SHP77 (cell line): Measurements from ENCODE around the gene TAP2.

ENCODE experiments used
- DNase-seq, 2 experiments: peaks; one replicate each; lab custom pipeline; 2025; lab: John Stamatoyannopoulos, UW

The TAP2 gene

DNA sequence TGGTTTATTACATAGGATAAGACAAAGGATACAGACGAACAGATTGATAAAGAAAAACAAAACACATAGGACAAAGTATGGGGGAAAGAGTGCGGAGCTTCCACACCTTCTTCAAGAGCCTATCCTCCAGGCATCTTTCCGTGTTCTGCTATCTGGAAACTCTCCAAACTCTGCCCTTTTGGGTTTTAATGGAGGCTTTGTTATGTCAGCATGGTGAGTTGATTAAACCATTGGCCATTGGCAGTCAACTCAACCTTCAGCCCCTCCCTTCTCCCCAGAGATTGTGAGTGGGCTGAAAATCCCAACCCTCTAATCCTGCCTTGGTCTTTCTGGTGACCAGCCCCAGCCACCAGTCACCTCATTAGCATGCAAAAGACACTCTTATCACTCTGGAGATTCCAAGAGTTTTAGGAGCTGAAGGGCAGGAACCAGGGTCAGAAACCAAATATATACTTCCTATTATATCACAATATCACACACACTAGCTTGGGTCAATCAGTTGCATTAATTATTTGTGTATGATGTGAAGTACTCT lies 45.6 kb downstream of the TAP2 start:
- DNase-seq = no peak

DNA sequence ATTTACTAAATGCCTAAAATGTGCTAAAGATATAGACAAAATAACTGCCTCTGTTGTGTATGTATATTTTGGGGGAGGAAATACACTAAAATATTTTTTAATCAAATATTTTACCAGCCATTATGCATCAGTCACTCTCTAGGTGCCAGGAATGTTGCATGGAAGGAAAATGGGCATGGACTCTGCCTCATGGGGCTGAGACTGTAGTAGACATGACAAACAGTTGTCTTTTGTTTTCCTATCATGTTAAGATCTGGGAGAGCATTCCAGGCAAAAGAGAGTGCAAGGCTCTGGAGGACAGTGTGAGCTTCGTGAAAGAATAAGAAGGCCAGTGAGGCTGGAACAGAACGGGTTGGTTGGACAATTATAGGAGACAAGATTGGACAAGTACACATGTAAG lies 48.2 kb downstream of the TAP2 start:
- DNase-seq = no peak
